GM12872 (cell line): ENCODE data around the gene HACD1.

ENCODE experiments used
- CTCF ChIP-seq: IDR thresholded peaks from 3 replicates; pipeline ENCODE4 v1.5.1; 2011; ENCODE audit warnings: low read depth, mild to moderate bottlenecking, low read length, moderate library complexity; ENCODE audit not compliant: insufficient read depth

Gene HACD1

GRCh38 chr10:17590969-17591645 lies 26.1 kb downstream of the HACD1 start:
- TF ChIP-seq CTCF = no peak

GRCh38 chr10:17588420-17588819 lies 28.8 kb downstream of the HACD1 start:
- no peak for TF ChIP-seq CTCF

GRCh38 chr10:17586821-17587234 lies 30.3 kb downstream of the HACD1 start:
- no peak for TF ChIP-seq CTCF

GRCh38 chr10:17585016-17585415 lies 32.2 kb downstream of the HACD1 start:
- no peak for TF ChIP-seq CTCF

- TF ChIP-seq CTCF = no peak
Observed at GRCh38 chr10:17580885-17581284, 36.3 kb downstream of the HACD1 start.

- TF ChIP-seq CTCF = no peak
Observed at GRCh38 chr10:17578603-17579002, 38.6 kb downstream of the HACD1 start.

GRCh38 chr10:17576768-17577167 lies 40.4 kb downstream of the HACD1 start:
- TF ChIP-seq CTCF = no peak
